ENCODE measurements around the gene MYO3B. TPM values are rescaled to one million over a fixed set of nuclear protein-coding genes. Genes with fewer than 3 reads are reported as not detected.

The MYO3B gene
- total and polyA plus RNA-seq, 2 experiments from 2014 or later: 0.11 TPM; not detected in 1

GRCh38 chr2:170446078-170446477 lies 268.1 kb downstream of the MYO3B start:
- DNase-seq: no peak
- H3K9me2 ChIP-seq (ENCODE audit: insufficient read depth): no peaks in the 10 kb centered on the region; the same call in 1 of the 2 replicates
- no peak overlapping the region for H3K4me3 ChIP-seq
- TF ChIP-seq EZH2phosphoT487 (IDR thresholded peaks at IDR 0.05; ENCODE audit: insufficient read depth, low read depth): no peak
- TF ChIP-seq EZH2 (IDR thresholded peaks at IDR 0.05; ENCODE audit: insufficient read depth, poor library complexity, severe bottlenecking): no peak
- H3F3A ChIP-seq (ENCODE audit: insufficient read depth): no peaks in the 10 kb centered on the region
- 59 to 63% methylated on average over 3 of the region's 3 CpGs for WGBS, 2 experiments (ENCODE audit: low coverage in 1 of 2, low lambda C conversion rate in 2 of 2, missing lambda C conversion rate in 2 of 2)
- no peak overlapping the region for H2AFZ ChIP-seq
- no peaks in the 10 kb centered on the region for H3K36me3 ChIP-seq (ENCODE audit: low read depth)
- no peaks in the 10 kb centered on the region for H3K4me1 ChIP-seq (ENCODE audit: insufficient read depth)
- H4K20me1 ChIP-seq (ENCODE audit: insufficient read depth): no peaks in the 10 kb centered on the region
- H3K9me3 ChIP-seq (ENCODE audit: low read depth): no peaks in the 10 kb centered on the region
- no peak overlapping the region for H3K27ac ChIP-seq
- no peak overlapping the region for H3K4me2 ChIP-seq (ENCODE audit: unreplicated experiment)
- in situ Hi-C loops (cut with MboI): no loop called here
- no peak overlapping the region for H3K9ac ChIP-seq
- no peaks in the 10 kb centered on the region for H3K27me3 ChIP-seq (replicated peaks; ENCODE audit: insufficient read depth)
- no peaks in the 10 kb centered on the region for H3K79me2 ChIP-seq (ENCODE audit: insufficient read depth)

GRCh38 chr2:170449034-170449433 lies 271.1 kb downstream of the MYO3B start:
- Histone ChIP-seq H3K36me3 (ENCODE audit: low read depth) (no peaks in the 10 kb centered on the region), H4K20me1 (ENCODE audit: insufficient read depth) (no peaks in the 10 kb centered on the region), H3K4me2 (ENCODE audit: unreplicated experiment) (no peak overlapping the region), H3K27me3 (replicated peaks; ENCODE audit: insufficient read depth) (no peaks in the 10 kb centered on the region), H3K27ac (no peak overlapping the region), H3K9ac (no peak overlapping the region), H3K79me2 (ENCODE audit: insufficient read depth) (no peaks in the 10 kb centered on the region), H3K9me3 (ENCODE audit: low read depth) (no peaks in the 10 kb centered on the region), H3F3A (ENCODE audit: insufficient read depth) (no peaks in the 10 kb centered on the region), H3K9me2 (ENCODE audit: insufficient read depth) (no peaks in the 10 kb centered on the region), H3K4me1 (ENCODE audit: insufficient read depth) (no peaks in the 10 kb centered on the region), H2AFZ (no peak overlapping the region), H3K4me3 (no peak overlapping the region)
- TF ChIP-seq EZH2 (IDR thresholded peaks at IDR 0.05; ENCODE audit: insufficient read depth, poor library complexity, severe bottlenecking): no peak
- no peak for TF ChIP-seq EZH2phosphoT487 (IDR thresholded peaks at IDR 0.05; ENCODE audit: insufficient read depth, low read depth)
- in situ Hi-C loops (cut with MboI): no loop called here
- WGBS, 2 experiments (ENCODE audit: low coverage in 1 of 2, low lambda C conversion rate in 2 of 2, missing lambda C conversion rate in 2 of 2): 13 to 15% methylated on average over 1 of the region's 1 CpG
- no peak for DNase-seq

- in situ Hi-C loops (cut with MboI): no loop called here
- H2AFZ ChIP-seq: no peak overlapping the region
- no peak for DNase-seq
These were observed 276.8 kb downstream of the MYO3B start for GRCh38 chr2:170454471-170455372.

GRCh38 chr2:170455617-170456426 lies 277.9 kb downstream of the MYO3B start:
- Histone ChIP-seq H3K9me3 (ENCODE audit: low read depth) (no peaks in the 10 kb centered on the region), H3K4me3 (no peak overlapping the region), H3K4me2 (ENCODE audit: unreplicated experiment) (no peak overlapping the region), H3K27me3 (replicated peaks; ENCODE audit: insufficient read depth) (no peaks in the 10 kb centered on the region), H2AFZ (no peak overlapping the region), H4K20me1 (ENCODE audit: insufficient read depth) (no peaks in the 10 kb centered on the region), H3K9me2 (ENCODE audit: insufficient read depth) (no peaks in the 10 kb centered on the region), H3K27ac (no peak overlapping the region), H3K4me1 (ENCODE audit: insufficient read depth) (no peaks in the 10 kb centered on the region), H3K79me2 (ENCODE audit: insufficient read depth) (no peaks in the 10 kb centered on the region), H3K9ac (no peak overlapping the region), H3K36me3 (ENCODE audit: low read depth) (no peaks in the 10 kb centered on the region), H3F3A (ENCODE audit: insufficient read depth) (no peaks in the 10 kb centered on the region)
- 20 to 34% methylated on average over 5 of the region's 5 CpGs for WGBS, 2 experiments (ENCODE audit: low coverage in 1 of 2, low lambda C conversion rate in 2 of 2, missing lambda C conversion rate in 2 of 2)
- DNase-seq: no peak
- in situ Hi-C loops (cut with MboI): no loop called here
- no peak for TF ChIP-seq EZH2phosphoT487 (IDR thresholded peaks at IDR 0.05; ENCODE audit: insufficient read depth, low read depth)
- TF ChIP-seq EZH2 (IDR thresholded peaks at IDR 0.05; ENCODE audit: insufficient read depth, poor library complexity, severe bottlenecking): no peak

More at GRCh38 chr2:170454471-170455372, 276.8 kb downstream of the MYO3B start:
- Histone ChIP-seq H4K20me1 (ENCODE audit: insufficient read depth) (no peaks in the 10 kb centered on the region), H3K9me3 (ENCODE audit: low read depth) (no peaks in the 10 kb centered on the region), H3K9me2 (ENCODE audit: insufficient read depth) (no peaks in the 10 kb centered on the region), H3F3A (ENCODE audit: insufficient read depth) (no peaks in the 10 kb centered on the region), H3K4me2 (ENCODE audit: unreplicated experiment) (no peak overlapping the region), H3K27ac (no peak overlapping the region), H3K27me3 (replicated peaks; ENCODE audit: insufficient read depth) (no peaks in the 10 kb centered on the region), H3K36me3 (ENCODE audit: low read depth) (no peaks in the 10 kb centered on the region), H3K4me1 (ENCODE audit: insufficient read depth) (no peaks in the 10 kb centered on the region), H3K9ac (no peak overlapping the region), H3K79me2 (ENCODE audit: insufficient read depth) (no peaks in the 10 kb centered on the region), H3K4me3 (no peak overlapping the region)
- 37 to 45% methylated on average over 7 of the region's 7 CpGs for WGBS, 2 experiments (ENCODE audit: low coverage in 1 of 2, low lambda C conversion rate in 2 of 2, missing lambda C conversion rate in 2 of 2)
- TF ChIP-seq EZH2 (IDR thresholded peaks at IDR 0.05; ENCODE audit: insufficient read depth, poor library complexity, severe bottlenecking) (no peak), EZH2phosphoT487 (IDR thresholded peaks at IDR 0.05; ENCODE audit: insufficient read depth, low read depth) (no peak)

All from GM23248 (cell line).